GM10266 (cell line): ENCODE measurements around the gene PAPOLA.

Experiments used
- DNase-seq: peaks from one replicate; pipeline ENCODE4 v3.0.0; 2012; ENCODE audit errors: extremely low spot score
- TF ChIP-seq, protein P1 (sequence below): IDR thresholded peaks from 2 replicates; pipeline ENCODE4 v1.5.1; 2012; ENCODE audit warnings: mild to moderate bottlenecking, low read depth; ENCODE audit not compliant: control insufficient read depth, insufficient read depth; ENCODE audit errors: missing control alignments

PAPOLA gene

DNA sequence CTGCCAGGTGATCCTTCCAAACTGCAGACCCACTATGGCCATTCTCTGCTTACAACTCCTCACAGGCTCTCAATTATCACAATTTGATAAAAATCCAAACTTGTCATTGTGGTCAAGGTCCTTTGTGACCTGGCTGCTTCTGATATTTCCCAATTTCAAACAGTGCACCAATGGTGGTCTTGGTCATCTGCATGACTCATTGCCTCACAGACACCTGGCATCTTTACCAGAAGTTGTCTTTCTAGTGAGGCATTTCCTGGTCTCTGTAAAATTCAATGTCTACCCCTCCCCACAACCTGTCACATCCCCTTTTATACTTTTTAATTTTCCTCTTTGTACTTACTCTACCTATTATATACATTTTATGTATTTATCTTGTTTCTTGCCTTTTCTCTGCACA, 17.8 kb upstream of the PAPOLA start:
- TF ChIP-seq, protein P1, sequence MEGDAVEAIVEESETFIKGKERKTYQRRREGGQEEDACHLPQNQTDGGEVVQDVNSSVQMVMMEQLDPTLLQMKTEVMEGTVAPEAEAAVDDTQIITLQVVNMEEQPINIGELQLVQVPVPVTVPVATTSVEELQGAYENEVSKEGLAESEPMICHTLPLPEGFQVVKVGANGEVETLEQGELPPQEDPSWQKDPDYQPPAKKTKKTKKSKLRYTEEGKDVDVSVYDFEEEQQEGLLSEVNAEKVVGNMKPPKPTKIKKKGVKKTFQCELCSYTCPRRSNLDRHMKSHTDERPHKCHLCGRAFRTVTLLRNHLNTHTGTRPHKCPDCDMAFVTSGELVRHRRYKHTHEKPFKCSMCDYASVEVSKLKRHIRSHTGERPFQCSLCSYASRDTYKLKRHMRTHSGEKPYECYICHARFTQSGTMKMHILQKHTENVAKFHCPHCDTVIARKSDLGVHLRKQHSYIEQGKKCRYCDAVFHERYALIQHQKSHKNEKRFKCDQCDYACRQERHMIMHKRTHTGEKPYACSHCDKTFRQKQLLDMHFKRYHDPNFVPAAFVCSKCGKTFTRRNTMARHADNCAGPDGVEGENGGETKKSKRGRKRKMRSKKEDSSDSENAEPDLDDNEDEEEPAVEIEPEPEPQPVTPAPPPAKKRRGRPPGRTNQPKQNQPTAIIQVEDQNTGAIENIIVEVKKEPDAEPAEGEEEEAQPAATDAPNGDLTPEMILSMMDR, result no peak
- DNase-seq, result no peak

DNA sequence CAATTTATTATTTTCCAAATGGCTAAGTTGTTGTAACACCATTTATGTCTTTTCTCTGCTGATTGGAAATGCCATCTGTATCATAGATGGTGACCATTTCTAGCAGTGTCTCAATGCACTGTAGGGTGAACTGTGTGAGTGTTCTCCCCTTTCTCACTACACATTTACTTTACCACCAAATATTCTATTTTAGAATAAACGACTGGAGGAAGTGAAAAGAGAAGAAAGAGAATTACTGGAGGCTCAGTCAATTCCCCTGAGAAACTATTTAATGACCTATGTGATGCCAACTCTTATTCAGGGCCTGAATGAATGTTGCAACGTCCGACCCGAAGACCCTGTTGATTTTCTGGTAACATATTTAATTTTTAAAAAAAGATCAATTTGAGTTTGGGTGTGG, 15.5 kb upstream of the PAPOLA start:
- DNase-seq, result no peak
- TF ChIP-seq, protein P1, result no peak

DNA sequence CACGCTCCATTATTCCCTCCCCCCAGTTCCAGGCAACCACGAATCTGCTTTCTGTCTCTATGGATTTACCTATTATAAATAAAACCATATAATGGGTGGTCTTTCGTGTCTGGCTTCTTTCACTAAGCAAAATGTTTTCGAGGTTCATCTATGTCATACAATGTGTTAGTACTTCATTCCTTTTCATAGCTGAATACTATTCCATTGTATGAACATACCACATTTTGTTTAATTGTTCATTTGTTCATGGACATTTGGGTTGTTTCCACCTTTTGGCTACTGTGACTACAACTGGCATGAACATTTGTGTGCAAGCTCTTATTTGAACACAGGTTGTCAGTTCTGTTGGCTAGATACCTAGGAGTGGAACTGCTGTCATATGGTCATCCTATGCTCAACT, 12.9 kb upstream of the PAPOLA start:
- TF ChIP-seq, protein P1, result no peak

DNA sequence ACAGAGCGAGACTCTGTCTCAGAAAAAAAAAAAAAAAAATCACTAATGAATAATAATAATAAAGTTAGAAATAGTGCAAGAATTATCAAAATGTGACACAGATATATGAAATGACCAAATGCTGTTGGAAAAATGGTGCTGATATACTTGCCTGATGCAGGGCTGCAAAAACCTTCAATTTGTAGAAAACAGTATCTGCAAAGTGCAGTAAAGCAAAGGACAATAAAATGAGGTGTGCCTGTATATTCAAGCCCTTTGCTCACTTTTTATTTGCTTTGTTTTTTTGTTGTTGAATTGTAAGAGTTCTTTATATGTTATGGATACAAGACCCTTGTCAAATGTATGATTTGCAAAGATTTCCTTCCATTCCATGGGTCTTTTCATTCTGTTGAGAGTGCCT, 9.0 kb upstream of the PAPOLA start:
- TF ChIP-seq, protein P1, result no peak
- no peak for DNase-seq

More for the DNA sequence above, 12.9 kb upstream of the PAPOLA start:
- no peak for DNase-seq

DNA sequence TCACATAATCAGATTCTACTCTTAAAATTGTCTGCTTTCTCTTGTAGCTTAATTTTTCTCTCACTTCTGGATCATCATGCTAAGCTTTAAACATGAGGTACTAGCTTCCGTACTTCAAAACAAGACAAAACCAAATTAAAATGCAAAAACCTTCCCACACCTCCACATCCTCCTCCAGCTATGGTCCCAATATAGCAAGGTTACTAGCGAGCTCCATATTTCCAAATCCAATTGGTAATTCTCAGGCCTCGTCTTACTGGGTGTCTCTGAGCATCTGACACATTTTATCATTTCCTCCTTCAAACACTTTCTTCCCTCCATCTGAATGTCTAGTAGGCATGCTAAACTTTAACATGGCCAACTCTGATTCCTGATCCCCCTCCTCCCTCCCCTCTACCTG, 7.9 kb upstream of the PAPOLA start:
- no peak for DNase-seq
- TF ChIP-seq, protein P1, result no peak

DNA sequence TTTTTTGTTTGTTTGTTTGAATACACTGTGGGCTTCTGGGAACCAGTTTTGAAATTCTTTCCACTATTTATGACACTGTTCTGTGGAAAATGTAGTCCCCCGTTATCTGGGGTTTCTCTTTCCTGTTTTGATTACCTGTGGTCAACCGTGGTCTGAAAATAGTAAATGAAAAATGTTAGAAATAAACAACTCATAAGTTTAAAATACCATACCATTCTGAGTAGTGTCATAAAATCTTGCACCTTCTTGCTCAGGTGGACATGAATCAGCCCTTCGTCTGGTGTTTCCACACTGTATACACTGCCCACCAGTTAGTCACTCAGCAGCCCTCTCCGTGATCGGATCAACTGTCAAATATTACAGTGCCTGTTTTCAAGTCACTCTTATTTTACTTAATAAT, 5.1 kb upstream of the PAPOLA start:
- TF ChIP-seq, protein P1, result no peak
- DNase-seq, result peak; percentile 39

DNA sequence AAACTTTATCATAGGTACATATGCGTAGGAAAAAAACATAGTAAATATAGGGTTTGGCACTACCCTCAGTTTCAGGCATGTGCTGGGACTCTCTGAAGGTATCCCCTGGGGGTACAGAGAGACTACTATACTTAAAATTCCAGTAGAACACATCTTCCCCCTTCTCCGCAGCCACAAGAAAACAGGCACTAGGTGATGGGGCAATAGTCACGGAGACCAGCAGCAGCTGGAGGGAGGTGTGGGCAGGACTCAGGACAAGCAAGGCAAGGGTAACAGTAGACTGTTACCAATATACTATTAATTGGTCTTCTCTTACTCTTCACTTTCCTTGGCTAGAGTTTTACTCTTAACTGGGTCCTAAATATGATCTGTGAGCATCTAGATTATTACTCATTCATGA, 4.6 kb upstream of the PAPOLA start:
- TF ChIP-seq, protein P1, result no peak
- DNase-seq, result no peak
